Measurements from ENCODE around the gene SHISA5. TPM values are rescaled to one million over a fixed set of nuclear protein-coding genes. Genes with fewer than 3 reads are reported as not detected.
A peak's percentile ranks its signal among the peaks of the same experiment; 100 is the strongest.

The SHISA5 gene
- total RNA-seq, 1 experiment from 2014 or later, result 192 TPM

GRCh38 chr3:48503401-48504050, 448 bp downstream of the SHISA5 start:
- intact Hi-C loops (cut with micrococcal nuclease; ENCODE audit: unreplicated experiment), result no loop called here
- peak overlapping the region; percentile 68 for H3K4me3 Mint-ChIP-seq (ENCODE audit: low read depth, unreplicated experiment)
- no TSS peak for BruUV-seq (replicated peaks)
- TF ChIP-seq CTCF (IDR thresholded peaks at IDR 0.05; ENCODE audit: unreplicated experiment), result no peak
- peaks cover under 1% of the 10 kb centered on the region for H3K9me3 Mint-ChIP-seq (ENCODE audit: low read depth, unreplicated experiment)
- DNase-seq, result peak; percentile 6
- no peaks in the 10 kb centered on the region for H3K4me1 Mint-ChIP-seq (ENCODE audit: low read depth, unreplicated experiment)
- H3K36me3 Mint-ChIP-seq (ENCODE audit: insufficient read depth, unreplicated experiment), result peaks cover 17% of the 10 kb centered on the region
- no peak overlapping the region for H3K27ac Mint-ChIP-seq (ENCODE audit: unreplicated experiment)
- H3K27me3 Mint-ChIP-seq (ENCODE audit: unreplicated experiment), result no peaks in the 10 kb centered on the region
- CTCF ChIA-PET, result no interaction called here

- peaks cover 2% of the 10 kb centered on the region for H3K9me3 Mint-ChIP-seq (ENCODE audit: low read depth, unreplicated experiment)
- TF ChIP-seq CTCF (IDR thresholded peaks at IDR 0.05; ENCODE audit: unreplicated experiment), result no peak
- no peaks in the 10 kb centered on the region for H3K4me1 Mint-ChIP-seq (ENCODE audit: low read depth, unreplicated experiment)
- CTCF ChIA-PET, result no interaction called here
- no peak for DNase-seq
- H3K27me3 Mint-ChIP-seq (ENCODE audit: unreplicated experiment), result no peaks in the 10 kb centered on the region
- intact Hi-C loops (cut with micrococcal nuclease; ENCODE audit: unreplicated experiment), result no loop called here
- BruUV-seq (replicated peaks), result no TSS peak
- H3K4me3 Mint-ChIP-seq (ENCODE audit: low read depth, unreplicated experiment), result peak overlapping the region; percentile 68
- no peak overlapping the region for H3K27ac Mint-ChIP-seq (ENCODE audit: unreplicated experiment)
- peaks cover 21% of the 10 kb centered on the region for H3K36me3 Mint-ChIP-seq (ENCODE audit: insufficient read depth, unreplicated experiment)
These were observed 1.2 kb downstream of the SHISA5 start for GRCh38 chr3:48502728-48503168.

GRCh38 chr3:48502121-48502520, 1.9 kb downstream of the SHISA5 start:
- CTCF ChIA-PET, result no interaction called here
- Mint-ChIP-seq H3K36me3 (ENCODE audit: insufficient read depth, unreplicated experiment) (peaks cover 19% of the 10 kb centered on the region), H3K9me3 (ENCODE audit: low read depth, unreplicated experiment) (peaks cover 2% of the 10 kb centered on the region), H3K4me1 (ENCODE audit: low read depth, unreplicated experiment) (no peaks in the 10 kb centered on the region), H3K27ac (ENCODE audit: unreplicated experiment) (no peak overlapping the region), H3K4me3 (ENCODE audit: low read depth, unreplicated experiment) (no peak overlapping the region), H3K27me3 (ENCODE audit: unreplicated experiment) (no peaks in the 10 kb centered on the region)
- BruUV-seq (replicated peaks), result no TSS peak
- DNase-seq, result no peak
- intact Hi-C loops (cut with micrococcal nuclease; ENCODE audit: unreplicated experiment), result no loop called here
- no peak for TF ChIP-seq CTCF (IDR thresholded peaks at IDR 0.05; ENCODE audit: unreplicated experiment)

GRCh38 chr3:48501196-48501595, 2.8 kb downstream of the SHISA5 start:
- H3K4me1 Mint-ChIP-seq (ENCODE audit: low read depth, unreplicated experiment), result no peaks in the 10 kb centered on the region
- BruUV-seq (replicated peaks), result no TSS peak
- CTCF ChIA-PET, result interaction anchor here (1.0 to 1.4 kb wide), 2 partner anchors 13 to 65 kb away, joined by 4 read pairs; no protein-coding TSS in a partner anchor
- H3K27me3 Mint-ChIP-seq (ENCODE audit: unreplicated experiment), result no peaks in the 10 kb centered on the region
- no peak for DNase-seq
- no peak overlapping the region for H3K27ac Mint-ChIP-seq (ENCODE audit: unreplicated experiment)
- H3K9me3 Mint-ChIP-seq (ENCODE audit: low read depth, unreplicated experiment), result peaks cover 2% of the 10 kb centered on the region
- H3K36me3 Mint-ChIP-seq (ENCODE audit: insufficient read depth, unreplicated experiment), result peaks cover 19% of the 10 kb centered on the region
- H3K4me3 Mint-ChIP-seq (ENCODE audit: low read depth, unreplicated experiment), result no peak overlapping the region
- no peak for TF ChIP-seq CTCF (IDR thresholded peaks at IDR 0.05; ENCODE audit: unreplicated experiment)
- intact Hi-C loops (cut with micrococcal nuclease; ENCODE audit: unreplicated experiment), result no loop called here
